GM18873 (cell line): ENCODE results near the gene PRKCA.
"Not testable (repeated sequence)": the region's sequence is repeated elsewhere in the genome, so short reads cannot be mapped to it uniquely, and the experiment has no call there.

ENCODE experiments used
- ATAC-seq: cut with Tn5 transposase; IDR thresholded peaks from one replicate; pipeline ENCODE4 v1.9.1; 2021; ENCODE audit warnings: mild to moderate bottlenecking, moderate library complexity, moderate number of reproducible peaks; ENCODE audit not compliant: unreplicated experiment, low FRiP score

Gene PRKCA

DNA sequence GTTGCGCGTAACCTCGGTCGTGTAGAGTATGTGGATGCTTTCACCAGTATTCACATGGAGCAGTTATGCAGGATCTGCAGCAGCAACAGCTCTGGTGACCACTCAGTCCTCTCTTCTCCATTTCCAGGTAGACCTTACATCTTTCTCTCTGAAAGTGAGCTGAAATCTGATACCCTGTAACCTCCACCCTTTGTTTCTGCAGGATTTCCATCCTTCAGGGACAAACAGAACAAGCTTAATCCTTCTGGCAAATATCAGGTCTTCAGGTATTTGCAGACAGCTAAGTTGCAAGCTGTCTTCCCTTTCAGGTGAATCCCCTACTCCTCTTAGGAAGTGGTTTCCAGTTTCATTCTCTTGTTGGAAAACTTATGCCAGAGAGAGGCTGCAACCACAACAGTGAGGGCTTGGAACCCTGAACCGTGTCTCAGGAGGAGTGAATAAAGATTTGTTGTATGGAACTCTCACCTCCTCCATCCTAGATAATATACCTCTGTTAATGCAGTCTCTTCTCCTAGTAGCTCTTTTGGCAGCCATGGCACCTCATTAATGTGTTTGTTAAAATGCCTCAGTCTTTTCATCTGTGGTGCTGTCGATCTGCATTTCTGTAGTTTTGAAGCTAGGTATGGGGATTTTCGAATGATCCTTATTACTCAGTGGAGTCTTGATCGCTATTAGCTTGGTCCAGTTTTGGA is 172.5 kb downstream of the PRKCA start:
- no peak for ATAC-seq

DNA sequence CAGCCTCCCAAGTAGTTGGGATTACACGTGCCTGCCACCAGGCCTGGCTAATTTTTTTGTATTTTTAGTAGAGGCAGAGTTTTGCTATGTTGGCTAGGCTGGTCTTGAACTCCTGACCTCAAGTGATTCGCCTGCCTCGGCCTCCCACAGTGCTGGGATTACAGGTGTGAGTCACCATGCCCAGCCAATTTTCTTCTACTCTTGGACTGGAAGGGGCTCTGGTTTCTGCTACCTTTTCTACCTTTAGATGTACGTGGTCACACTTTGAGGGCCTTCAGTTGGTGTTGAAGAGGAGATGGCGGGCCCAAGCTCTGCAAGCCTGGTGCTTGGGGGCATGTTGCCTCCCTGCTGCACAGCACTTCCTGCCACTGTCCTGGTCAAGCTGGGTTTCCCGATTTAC is 173.6 kb downstream of the PRKCA start:
- ATAC-seq: no peak

DNA sequence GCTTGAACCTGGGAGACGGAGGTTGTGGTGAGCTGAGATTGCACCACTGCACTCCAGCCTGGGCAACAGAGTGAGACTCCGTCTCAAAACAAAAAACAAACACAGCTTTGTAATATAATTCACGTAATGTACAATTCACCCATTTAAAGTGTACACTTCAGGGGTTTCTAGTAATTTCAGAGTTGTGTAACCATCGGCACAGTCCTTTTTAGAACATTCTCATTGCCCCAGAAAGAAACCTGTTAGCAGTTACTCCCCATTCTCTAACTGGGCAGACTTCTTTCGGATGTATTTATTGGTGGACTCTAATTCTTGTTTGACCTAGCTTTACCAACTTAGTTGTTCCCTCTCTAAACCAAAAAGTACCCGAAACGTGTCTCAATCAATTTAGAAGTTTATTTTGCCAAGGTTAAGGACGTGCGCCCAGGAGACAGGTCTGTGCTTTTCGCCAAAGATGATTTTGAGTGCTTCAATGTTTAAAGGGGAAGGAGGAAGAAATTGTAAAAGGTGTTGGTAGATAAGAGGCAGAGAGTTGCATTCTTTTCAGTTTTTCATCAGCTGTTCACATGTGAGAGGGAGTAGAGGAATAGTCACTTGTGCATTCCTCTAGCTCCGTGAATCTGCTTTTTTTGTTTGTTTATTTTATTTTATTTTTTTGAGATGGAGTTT is 175.3 kb downstream of the PRKCA start:
- ATAC-seq: no peak

DNA sequence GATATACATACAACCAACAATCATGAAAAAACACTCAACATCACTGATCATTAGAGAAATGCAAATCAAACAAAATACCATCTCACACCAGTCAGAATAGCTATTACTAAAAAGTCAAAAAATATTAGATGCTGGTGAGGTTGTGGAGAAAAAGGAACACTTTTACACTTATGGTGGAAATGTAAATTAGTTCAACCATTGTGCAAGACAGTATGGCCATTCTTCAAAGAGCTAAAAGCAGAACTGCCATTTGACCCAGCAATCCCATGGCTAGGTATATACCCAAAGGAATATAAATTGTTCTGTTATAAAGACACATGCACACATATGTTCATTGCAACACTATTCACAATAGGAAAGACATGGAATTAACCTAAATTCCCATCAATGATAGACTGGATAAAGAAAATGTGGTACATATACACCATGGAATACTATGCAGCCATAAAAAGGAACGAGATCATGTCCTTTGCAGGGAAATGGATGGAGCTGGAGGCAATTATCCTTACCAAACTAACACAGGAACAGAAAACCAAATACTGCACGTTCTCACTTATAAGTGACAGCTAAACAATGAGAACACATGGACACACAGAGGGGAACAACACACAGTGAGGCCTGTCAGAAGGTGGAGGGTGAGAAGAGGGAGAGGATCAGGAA is 176.9 kb downstream of the PRKCA start:
- not testable (repeated sequence) for ATAC-seq

DNA sequence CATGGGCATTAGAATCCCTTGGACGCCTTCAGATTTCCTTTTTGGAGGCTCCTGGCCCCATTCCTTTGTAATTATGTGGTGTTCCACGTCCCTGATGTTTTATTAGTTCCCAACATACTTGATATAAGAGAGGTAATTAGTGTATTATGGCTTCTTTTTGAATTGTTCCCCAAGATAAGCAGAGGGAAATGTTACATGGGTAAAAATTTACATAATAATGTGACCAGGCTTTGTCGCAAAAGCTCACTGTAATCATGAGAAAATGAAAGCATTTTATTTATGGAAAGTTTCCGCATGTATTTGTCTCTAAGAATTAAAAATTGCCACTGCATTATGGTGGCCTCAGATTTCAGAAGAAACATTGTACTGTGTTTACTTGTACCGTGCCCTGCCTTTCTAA is 177.8 kb downstream of the PRKCA start:
- ATAC-seq: no peak

DNA sequence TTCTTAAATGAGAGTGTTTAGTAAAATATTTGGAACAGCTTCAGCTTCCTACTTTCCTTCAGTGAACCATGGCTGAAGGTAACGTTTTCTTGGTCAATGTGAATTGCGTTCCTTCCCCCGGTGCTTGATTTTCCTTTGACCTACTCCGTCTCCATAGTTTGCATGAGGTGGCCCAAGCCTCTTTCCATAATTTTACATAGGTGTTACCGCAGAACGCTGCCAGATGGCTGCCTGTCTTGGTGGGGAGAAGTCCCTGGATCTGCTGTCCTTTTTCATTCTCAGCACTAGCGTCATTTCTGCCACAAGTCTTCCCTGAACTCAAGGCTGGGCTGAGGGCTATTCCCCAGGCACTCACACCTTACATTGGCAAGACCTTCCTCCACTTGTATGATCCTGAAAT is 178.4 kb downstream of the PRKCA start:
- ATAC-seq: no peak

DNA sequence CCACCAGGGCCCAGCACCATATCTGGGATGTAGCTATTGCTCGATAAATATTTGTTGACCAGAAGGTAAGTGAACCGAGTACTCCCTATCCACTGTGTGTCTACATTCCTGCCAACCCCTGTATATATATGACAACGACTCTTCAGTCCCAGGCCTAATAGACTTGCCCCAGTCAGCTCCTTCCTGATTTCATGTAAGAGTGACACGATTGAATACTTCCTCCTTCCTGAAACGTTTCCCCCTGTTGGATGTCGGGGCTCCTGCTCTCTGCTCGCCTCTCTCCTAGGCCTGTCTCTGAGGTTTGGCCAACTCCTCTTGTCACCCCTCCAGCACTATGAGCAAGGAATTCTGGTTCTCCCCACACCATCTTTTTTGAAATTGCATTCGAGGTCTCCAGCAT is 178.9 kb downstream of the PRKCA start:
- no peak for ATAC-seq

DNA sequence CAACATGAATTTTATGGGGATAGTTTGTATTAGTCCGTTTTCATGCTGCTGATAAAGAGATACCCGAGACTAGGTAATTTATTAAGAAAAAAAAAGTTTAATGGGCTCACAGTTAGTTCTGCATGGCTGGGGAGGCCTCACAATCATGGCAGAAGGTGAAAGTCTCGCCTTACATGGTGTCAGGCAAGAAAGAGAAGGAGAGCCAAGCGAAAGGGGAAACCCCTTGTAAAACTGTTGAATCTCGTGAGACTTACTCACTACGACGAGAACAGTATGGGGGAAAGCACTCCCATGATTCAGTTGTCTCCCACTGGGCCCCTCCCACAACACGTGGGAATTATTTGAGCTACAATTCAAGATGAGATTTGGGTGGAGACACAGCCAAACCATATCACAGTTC is 181.5 kb downstream of the PRKCA start:
- ATAC-seq: no peak

DNA sequence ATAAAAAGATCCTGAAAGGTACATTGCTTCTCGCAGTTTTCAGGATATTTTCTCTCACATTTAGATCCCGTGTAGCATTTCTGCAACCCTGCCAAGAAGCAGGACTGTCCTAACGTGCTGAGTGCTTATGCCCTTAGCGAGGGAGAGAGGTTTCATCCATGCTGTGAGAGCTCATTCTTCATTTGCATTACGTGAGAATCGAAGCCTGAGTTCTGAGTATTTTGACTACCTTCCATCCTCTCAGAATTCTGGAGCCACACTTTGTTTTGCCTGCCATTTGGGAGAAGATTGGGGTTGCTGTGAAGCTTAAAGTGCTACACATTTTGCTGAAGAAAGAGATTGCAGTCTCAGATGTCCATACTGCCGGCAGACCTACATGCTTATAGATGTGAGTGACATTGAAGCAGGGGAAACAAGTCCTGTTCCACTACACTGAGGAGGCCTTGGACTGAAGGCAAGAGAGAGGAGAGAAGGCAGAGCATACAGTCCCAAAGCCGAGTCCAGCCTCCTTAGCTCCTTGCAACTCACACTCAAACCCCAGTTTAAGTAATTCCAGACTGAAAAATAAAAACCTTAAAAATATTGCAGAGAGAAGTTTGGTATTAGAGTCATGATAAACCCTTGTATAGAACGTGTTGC is 183.0 kb downstream of the PRKCA start:
- no peak for ATAC-seq

DNA sequence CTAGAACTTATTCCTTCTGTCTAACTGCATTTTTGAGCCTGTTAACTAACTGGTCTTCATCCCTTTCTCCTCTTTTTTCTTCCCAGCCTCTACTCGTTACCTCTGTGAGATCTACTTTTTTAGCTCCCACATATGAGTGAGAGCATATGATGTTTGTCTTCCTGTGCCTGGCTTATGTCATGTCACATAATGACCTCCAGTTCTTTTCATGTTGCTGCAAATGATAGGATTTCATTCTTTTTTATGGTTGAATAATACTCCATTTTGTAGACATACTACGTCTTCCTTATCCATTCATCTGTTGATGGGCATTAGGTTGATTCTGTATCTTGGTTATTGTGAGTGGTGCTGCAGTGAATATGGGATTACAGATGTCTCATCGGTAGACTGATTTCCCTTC is 184.7 kb downstream of the PRKCA start:
- ATAC-seq: no peak

DNA sequence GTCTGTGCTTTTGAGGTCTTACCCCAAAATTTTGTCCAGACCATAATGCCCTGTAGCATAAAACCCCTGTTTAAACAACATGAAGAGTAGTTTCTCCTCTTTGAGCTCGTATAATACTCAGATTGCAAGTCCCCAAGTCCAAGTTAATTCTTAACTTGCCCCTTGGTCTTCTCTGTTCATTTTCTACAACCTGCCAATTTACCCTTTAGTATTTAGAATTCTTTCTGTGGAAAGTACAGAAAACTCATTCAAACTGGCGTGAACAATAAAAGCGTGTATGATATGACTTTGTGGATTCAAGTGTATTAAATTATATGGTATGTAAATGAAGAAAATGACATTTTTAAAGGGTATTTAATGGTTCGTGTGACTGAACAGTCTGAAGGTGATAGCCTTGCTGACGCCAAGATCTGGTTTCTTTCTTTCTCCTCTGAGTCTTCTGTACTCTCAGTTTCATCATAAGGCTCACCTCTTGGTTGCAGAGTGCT is 185.6 kb downstream of the PRKCA start:
- no peak for ATAC-seq

DNA sequence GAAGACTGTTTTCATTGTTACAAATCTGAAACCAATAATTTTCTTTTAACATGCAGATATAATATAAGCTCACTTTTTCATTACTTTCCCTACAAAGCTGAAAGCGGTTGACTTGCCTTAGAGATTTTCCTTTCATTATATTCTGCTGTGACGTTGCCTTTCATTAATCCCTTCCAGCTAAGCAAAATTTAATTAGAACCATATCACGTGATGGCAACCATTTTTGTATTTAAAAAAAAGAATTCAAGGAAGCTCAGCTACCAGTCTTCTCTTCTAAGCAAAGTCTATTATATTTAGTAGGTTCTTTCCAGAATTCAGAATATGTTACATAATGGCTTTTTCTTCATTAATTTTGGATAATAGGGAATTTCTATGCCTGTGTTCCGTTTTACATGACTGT is 186.5 kb downstream of the PRKCA start:
- no peak for ATAC-seq

DNA sequence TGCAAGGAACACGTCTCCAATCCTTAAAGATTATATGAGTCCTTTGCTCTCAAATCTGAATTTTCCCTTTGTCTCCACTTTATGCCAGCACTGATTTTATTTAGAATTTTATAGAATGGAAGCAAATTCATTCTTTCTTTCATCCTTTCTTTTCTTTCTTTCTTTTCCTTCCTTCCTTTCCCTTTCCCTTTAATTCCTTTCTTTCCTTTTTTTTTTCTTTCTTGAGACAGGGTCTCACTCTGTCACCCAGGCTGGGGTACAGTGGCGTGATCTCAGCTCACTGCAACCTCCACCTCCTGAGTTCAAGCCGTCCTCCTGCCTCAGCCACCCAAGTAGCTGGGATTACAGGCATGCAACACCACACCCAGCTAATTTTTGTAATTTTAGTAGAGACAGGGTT is 187.2 kb downstream of the PRKCA start:
- ATAC-seq: not testable (repeated sequence)

DNA sequence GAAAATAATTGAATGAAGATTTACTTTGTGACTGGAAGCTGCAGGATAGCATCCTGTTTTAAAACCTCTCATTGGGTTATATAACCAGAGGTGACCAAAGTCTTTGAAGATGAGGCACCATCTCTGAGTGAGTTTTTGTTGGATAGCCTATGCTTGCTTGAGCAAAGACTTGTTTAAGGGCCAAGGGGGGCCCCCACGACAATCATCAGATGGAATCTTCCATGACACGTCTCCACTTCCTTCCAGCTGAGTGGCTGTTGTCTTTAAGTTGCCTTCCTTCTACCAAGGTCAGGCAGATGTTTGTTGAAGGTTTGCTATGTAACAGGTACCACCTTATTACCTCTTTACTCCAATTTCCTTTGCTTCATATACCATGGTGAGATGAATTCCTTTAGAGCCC is 188.8 kb downstream of the PRKCA start:
- no peak for ATAC-seq

DNA sequence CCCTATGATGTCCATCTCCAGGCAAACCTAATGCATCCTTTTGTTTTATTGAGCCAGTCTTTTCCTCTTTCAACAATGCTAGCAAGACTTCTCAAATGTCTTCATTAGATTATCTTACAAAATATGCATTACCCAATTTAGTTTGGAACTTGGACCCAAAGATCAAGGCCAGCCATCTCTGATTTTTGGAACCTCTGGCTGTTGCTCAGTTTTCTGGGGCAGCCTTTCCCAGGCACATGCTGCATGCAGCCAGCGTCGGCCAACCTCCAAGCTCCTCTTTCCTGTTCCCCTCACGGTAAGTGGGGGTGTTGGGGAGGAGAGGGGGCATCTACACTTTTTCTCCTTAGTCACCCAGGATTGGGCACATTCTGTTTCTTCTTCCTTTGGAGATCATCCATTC is 189.3 kb downstream of the PRKCA start:
- no peak for ATAC-seq

DNA sequence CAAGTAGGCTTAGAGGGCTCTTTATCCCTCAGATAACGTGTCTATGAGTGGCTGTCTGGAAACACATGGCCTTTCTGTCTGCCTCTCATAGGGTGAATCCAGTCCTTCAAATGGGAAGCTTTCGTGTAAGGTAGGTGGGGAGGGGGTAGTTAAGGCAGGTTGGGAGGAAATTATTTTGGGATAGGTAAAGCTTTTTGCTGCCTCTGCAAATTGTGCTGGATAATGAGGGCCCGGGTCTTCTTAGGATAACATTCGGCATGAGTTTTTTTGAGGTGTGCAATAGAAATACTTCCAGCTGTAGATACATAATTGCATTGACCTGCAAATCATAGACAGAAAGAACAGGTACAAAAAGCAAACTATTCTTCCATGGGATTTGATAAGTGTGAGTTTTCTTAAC is 189.7 kb downstream of the PRKCA start:
- ATAC-seq: no peak

DNA sequence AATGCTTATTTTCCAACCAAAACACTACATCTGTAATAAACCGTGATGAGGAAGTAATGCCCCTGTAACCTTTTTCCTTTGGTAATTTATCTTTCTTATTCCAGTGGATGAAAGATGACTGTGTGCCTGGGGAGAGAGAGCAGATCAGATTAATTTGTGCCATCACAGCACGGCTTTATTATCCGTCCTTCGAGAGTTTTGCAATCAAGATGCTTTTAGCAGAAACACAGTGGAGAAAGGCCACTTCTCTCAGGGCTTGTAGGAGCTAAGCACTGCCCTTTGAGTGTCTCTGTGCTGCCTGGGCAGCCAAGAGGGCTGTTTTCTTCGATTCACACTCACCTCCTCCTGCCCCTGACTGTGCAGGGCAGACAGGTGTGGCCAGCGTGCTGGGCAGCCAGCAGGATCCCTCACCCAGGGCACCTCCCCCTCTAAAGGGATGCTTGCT is 190.2 kb downstream of the PRKCA start:
- no peak for ATAC-seq

DNA sequence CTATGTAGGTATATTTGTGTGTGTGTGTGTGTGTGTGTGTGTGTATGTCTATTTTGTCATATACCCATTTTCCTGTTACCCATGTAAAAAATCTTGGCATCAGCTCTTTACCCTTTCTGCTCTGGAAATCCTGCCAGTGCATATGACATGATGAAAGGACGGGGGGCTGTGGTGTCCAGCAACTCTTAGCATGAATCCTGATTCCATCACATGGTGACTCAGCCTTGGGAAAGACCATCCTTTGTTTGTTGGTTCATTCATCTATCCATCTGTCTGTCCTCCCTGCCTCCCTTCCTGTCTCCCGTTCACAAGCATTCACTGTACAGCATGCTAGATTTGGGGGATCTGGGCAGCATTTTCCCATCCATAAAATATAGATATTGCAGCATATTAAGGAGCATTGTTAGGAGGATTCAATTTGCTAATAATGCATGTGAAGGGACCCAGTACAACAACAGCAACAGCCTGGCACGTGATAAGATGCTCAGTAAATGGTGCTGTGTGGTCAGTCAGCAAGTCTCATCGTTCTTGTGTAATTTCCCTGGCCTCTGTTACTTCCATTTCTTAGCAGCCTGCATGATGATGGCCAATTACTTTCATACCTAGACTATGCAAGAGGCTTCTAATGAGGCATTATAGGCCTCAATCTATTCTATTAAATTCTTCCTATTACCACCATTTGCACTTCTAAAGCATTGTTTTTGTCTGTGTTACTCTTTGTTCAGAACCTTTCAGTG is 191.0 kb downstream of the PRKCA start:
- no peak for ATAC-seq

DNA sequence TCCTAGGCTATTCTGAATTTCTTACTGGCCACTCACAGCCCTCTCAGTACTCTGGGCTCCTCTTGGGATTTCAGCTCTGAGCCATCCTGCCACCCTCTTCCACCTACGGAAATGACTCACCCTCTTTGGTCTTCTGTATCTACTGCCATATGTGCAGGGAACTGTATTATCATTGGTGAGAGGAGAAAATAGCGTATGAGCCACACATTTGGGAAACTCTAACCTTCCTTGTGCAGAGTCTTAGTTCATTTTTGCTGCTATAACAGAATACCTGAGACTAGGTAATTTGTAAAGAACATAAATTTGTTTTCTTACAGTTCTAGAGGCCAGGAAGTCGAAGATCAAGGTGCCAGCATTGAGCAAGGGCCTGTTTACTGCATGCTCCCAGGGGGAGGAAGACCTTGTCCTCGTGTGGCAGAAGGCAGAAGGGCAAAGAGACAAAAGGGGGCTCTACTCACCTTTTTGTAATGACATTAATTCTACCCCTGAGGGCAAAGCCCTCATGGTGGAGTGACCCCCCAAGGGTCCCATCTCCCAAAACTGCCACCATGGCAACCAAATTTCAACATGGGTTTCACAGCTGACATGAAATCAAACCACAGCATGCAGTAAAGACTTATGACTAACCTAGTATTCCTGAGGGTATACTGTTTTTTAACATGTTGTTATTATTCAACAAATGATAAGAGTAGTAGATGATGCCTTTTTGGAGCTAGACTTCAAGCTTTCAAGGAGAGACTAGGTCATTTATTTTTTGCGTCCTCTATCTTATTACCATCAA is 191.8 kb downstream of the PRKCA start:
- no peak for ATAC-seq

DNA sequence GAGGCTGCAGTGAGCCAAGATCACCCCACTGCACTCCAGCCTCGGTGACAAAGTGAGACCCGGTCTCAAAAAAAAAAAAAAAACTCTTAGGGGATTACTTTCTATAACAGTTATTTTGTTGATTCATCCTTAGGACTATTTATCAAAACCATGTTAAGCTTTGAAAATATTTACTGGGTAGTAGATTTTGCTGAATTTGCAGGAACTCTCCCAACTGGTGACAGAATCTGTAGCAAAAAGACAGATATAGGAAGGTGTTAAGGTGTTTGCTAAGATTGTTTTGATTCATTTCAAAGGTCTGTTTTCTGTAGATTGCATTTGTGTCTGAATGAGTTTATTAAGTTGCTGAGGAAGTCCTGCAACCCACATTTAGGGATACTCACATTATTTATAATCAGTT is 192.6 kb downstream of the PRKCA start:
- ATAC-seq: no peak
